ENCODE results near the gene ZNF236.

DNA sequence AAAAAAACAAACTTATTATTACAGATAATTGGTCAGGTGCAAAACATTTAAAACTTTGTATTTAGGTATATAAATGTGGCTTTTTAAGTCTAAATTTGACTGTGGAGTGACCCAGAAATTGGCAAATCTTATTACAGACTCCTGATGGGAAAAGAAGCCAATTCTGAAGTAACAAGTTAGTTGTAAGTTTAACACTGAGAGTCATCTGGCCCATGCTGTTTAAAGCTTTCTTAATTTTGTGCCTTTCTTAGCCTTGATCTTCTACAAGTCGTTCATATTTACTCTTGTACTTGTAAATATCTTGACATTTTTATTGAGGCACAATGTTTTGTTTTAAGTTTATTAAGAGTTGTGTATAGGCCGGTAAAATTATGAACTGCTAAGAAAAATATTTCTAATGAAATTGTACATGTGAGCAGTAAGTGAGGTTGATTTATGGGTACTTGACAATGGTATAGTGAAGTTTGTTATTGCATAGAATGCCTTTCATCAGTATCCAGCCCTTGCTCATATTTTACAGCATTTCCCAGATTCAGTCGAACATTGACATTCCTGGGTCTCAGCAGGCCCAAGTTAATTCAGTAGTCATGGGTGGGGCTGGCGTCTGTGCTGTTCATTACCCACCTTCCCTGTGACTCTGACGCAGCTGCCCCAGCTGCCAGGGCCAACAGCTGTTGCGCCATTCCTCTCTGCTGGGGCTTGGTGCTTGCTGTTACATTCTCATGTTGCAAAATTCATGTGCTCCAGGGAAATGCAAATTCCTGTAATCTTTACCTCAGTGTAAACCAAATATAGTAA is 121.4 kb downstream of the ZNF236 start:
- TF ChIP-seq POLR2A (IDR thresholded peaks at IDR 0.05), result no peak
- TF ChIP-seq, protein P1, sequence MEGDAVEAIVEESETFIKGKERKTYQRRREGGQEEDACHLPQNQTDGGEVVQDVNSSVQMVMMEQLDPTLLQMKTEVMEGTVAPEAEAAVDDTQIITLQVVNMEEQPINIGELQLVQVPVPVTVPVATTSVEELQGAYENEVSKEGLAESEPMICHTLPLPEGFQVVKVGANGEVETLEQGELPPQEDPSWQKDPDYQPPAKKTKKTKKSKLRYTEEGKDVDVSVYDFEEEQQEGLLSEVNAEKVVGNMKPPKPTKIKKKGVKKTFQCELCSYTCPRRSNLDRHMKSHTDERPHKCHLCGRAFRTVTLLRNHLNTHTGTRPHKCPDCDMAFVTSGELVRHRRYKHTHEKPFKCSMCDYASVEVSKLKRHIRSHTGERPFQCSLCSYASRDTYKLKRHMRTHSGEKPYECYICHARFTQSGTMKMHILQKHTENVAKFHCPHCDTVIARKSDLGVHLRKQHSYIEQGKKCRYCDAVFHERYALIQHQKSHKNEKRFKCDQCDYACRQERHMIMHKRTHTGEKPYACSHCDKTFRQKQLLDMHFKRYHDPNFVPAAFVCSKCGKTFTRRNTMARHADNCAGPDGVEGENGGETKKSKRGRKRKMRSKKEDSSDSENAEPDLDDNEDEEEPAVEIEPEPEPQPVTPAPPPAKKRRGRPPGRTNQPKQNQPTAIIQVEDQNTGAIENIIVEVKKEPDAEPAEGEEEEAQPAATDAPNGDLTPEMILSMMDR (IDR thresholded peaks at IDR 0.05), result no peak

All from vagina (tissue), 2 donors.